ENCODE measurements around the gene LDHD. TPM values are rescaled to one million over a fixed set of nuclear protein-coding genes. Genes with fewer than 3 reads are reported as not detected.

The LDHD gene
- total RNA-seq = 0.34 and 0.40 TPM in 2 replicates

GRCh38 chr16:75116081-75116910 lies at the start of gene LDHD:
TSS of gene LDHD (minus strand) at chr16:75116780. CDS start at chr16:75116720, 60 bp downstream.

GRCh38 chr16:75148311-75149195 lies 32.0 kb upstream of the LDHD start, which contains the start of gene ZFP1:
TSS of gene ZFP1 (plus strand) at chr16:75148524. CDS start at chr16:75152952, 4,428 bp downstream.

Other genes starting within 250 kb of the LDHD start
- 15.4 and 24.6 TPM in 2 replicates for gene WDR59, start 131.7 kb downstream of the LDHD start, total RNA-seq
- 22.1 and 29.5 TPM in 2 replicates for gene ZNRF1, start 117.8 kb downstream of the LDHD start, total RNA-seq
- gene ZFP1, start 31.7 kb upstream of the LDHD start, total RNA-seq = 5.7 and 6.9 TPM in 2 replicates
- gene CTRB2, start 90.4 kb upstream of the LDHD start, total RNA-seq = not detected in 2 replicates
- not detected in 2 replicates for gene CTRB1, start 102.2 kb upstream of the LDHD start, total RNA-seq
- 243 and 270 TPM in 2 replicates for gene BCAR1, start 134.8 kb upstream of the LDHD start, total RNA-seq

Measured in mammary microvascular endothelial cell (primary cell).